Activated T-helper 9 cell treated with anti-CD3 and anti-CD28 coated beads, Interleukin-2, amount 50 U/mL, for 16 hours (primary cell): ENCODE data around the gene SNF8.

Experiments used
- DNase-seq: peaks from one replicate; pipeline ENCODE4 v3.0.0-alpha.2; 2020; ENCODE audit warnings: low read depth

SNF8 gene

DNA sequence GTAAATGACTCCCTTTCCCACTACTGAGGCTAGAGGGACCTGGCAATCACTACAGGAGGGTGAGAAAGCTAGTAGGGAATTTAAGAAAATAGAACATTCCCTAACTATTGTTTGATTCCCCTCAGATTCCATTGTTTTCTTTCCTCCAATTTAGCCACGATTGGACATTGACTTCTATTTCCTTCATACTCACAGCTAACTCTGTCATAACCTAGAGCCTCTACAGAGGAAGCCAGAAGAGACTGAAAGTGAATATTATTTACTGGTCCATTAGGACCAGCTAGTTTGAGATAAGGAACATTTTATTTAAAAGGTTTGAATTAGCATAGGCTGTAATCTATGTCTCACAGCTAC, 14.9 kb downstream of the SNF8 start:
- DNase-seq = no peak

DNA sequence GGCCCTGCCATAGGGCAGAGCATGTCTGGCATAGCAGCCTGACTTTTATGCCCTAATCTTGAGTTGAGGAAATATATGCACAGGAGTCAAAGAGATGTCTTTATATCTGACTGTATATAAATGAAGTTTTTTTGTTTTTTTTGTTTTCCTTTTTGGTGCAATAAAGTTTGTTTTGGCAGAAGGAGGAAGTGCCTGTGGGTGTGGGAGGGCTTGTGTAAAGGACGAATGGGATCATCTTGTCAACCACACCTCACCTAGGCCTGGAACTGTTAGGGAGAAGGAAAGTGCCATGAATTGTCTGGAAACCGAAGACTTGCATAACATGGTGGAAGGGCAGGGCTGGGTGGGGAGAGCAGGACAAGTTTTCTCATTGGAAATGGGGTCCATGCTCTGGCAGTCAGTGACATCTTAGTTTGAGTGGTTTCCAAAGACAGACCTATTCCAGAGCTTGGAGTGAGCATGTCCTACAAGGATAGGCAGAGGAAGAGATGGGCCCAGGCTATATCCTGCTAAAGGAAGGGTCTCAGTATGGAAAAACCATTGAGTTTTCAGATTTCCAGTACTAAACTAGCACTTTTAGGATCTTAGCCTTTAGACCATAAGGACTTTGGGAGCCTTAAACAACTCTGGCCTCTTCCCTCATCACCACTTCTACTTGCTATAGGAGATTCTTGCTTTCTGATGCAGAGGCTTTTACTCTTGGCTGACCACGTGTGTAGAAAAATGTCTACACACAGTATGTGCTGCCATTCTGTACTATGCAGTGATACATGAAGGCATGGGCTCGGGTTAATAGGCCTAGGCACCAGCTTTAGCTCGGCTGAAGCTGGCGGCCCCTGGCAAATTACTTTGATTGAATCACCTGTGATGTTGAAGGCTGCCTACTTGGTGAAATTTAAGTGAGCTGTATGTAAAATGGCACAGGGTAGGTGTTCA, 15.5 kb downstream of the SNF8 start:
- no peak for DNase-seq

DNA sequence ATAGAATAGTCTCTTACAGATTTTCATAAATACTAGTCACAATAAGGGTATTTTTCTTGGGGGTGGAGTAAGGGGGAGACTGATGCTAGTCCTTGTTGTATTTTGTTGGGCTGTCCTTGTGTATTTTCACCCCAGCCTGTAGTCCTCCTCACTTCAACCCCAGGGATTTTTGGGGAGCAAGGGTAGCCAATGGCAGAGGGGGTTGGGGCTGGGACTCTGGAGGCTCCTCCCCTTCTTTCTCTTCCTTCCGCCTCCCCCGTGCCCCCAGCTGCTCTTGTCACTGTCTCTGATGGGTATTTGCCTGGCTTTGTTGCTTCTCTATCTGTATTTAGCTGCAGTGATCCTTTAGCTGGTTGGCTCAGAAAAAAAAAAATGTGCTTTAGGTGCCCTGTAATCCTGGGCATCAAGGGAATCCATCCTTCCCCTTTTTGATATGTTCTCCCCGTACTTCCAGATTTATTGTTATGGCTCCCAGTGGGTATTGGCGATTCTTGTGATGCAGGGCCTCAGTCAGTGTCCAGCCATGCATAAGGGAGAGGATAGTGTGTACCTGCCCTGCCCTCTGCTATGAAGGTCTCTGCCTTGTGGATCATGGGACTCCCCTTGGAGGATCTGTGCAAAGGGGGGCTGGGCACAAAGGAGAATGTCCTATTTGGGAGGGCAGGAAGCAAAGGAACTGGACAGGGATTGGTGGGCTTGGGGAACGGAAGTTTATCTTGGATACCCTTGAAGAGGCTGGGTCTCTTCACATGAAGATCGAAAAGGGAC, 16.5 kb downstream of the SNF8 start:
- no peak for DNase-seq

DNA sequence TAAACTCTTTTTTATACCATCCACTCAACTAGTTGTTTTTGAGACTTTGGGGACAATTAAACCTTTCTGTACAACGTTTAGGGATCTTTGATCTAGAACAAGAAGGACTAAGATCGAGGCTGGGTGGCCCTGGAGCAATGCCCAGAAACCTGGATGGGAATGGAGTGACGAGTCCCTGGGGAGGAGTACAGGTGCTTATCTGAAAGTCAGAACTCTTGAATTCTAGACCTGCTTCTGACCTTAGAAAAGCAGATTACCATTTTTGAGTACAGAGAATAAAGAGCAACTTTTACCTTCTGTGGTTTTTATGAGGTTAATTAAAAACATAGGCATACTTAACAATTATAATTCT, 18.7 kb downstream of the SNF8 start:
- no peak for DNase-seq

DNA sequence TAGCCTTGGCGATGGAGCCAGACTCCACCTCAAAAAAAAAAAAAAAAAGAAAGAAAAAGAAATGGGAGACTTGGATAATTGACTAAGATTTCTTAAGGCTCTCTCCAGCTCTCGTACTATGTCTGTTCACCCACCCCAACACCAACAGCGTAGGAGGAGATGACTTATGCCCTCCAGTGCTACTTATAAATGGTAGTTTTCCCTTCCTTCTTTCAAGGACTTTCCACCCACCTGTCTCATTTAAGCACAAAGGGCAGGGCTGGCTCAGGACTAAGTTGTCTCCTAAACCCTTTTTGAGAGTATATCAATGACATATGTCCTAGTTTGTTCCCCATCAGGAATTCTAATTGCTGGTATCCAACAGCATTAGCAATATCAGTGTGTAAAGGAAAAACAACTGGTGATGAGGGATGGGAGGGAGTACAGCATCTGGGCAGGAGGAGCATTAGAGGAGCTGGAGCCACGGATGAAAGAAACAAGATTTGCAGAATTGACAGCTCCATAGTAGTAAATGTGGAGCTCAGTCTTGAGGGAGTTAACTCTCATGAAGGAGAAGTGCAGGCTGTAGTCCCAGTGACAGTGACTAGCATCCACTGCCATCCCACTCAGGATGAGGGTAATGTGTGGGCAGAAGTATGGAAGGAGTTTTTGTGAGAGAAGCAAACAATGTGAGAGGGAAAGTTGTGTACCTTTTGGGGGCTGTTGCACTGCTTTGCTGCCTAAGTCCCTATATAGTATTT, 19.2 kb downstream of the SNF8 start:
- no peak for DNase-seq

DNA sequence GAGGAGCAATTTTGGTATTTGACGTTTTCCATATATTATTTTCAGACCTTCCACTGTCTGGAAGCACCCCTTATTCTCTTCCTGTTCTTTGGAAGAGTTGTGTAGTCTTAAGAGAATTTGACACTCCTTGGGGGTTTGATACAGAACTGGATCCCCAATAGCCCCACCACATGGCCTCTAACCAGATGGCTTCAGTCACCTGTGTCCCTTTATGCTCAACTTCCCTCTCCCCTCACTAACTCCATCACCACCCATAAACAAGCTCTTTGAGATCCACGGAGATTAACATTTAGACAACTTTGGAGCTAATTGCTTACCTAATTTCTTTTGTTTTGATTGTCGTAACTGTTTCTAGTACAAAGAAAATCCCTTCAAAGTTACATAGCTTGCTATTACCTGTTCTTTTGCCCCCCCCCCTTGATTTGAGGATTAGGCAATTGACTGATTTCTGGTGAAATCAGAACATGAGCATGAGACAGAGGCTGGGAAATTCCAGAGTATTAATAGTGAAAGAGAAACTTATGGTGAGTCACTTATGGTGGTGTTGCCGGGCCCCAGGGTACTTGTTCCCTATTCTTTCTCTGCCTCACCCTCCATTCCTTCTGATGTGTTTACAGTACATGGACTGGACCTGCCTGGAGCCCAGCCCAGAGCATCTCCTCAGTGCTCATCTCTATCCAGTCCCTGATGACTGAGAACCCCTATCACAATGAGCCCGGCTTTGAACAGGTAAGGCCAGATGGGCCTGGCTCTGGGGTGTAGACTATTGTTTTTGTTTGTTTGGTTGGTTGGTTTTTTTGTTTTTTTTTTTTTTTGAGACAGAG, 29.0 kb downstream of the SNF8 start:
- peak; percentile 52 for DNase-seq

DNA sequence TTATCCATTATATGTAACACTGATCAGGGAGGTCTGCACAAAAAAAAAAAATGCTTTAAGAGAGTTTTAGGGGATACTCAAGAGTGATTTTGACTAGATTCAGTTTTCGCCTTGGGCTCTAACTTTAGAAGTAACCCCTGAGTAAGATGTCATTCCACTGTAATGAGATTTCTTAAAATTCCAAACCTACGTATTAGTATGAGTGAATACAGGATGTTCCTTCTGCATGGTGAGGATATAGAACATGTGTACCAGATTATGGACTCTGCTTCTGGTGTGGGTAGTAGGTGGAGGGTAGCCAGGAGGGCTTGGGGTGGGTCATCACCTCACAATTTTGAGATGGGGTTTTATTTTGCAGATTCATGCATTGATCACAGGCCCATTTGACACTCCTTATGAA, 32.2 kb downstream of the SNF8 start:
- no peak for DNase-seq

DNA sequence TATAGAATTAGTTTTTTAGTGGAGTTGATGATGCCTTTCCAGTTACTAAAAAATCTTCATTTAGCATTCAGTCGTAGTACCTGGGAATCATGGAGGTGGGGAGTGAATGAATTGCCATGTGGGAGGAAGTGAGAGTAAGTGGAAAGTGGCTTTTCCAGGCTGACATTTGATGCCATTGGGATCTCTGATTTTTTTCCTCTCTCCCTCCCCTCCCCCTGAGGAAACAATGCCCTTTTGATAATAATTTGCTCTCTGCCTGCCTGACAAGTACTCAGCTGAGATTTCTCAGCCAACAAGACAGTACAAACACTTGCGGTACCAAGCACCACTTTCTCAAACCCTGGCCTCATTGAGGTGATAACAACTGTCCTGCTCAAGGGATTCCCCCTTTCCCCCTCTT, 34.3 kb downstream of the SNF8 start:
- no peak for DNase-seq

DNA sequence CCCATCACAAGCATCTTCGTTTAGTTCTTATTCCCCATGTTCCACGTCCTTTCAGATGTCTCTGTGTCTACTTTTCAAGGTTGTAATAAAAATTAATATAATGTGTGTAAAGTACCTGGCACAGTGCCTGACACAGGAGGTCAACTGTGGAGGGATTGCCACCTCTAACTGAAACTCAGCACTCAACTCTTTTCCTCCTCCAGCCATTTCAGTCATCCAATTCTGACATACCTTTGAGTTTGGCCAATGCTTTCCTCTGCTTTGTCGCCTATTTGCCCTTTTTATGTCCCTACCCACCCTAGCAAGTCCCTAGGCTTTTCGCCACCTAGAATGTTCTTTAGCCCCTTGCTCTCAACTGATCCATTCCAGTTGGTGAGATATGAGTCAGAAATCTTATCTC, 34.9 kb downstream of the SNF8 start:
- DNase-seq = no peak

DNA sequence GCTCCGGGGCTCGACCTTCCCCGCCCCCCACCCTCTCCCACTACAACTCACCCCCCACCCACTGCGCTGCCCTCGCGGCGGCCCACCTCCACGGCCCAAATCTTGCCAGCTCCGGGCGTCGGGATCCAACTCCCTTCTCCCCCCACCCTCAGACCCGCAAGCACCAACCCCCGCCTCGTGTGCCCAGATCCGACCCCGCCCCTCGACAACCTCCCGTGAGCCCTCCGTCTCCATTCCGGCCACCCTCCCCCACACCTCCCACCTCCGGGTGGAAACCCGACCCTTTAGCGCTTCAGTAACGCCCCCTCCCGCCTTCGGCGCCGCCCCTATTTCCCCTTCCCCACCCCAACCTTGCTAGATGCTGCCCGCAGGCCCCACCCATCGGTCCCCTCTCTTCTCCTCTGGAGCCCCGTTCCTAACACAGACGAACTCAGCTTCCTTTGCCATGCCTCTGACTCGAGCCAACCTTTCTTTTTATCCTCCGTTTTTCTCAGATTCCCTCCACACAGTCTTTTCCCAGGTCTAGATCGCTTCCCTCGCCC, 35.7 kb downstream of the SNF8 start:
- peak; percentile 84 for DNase-seq

DNA sequence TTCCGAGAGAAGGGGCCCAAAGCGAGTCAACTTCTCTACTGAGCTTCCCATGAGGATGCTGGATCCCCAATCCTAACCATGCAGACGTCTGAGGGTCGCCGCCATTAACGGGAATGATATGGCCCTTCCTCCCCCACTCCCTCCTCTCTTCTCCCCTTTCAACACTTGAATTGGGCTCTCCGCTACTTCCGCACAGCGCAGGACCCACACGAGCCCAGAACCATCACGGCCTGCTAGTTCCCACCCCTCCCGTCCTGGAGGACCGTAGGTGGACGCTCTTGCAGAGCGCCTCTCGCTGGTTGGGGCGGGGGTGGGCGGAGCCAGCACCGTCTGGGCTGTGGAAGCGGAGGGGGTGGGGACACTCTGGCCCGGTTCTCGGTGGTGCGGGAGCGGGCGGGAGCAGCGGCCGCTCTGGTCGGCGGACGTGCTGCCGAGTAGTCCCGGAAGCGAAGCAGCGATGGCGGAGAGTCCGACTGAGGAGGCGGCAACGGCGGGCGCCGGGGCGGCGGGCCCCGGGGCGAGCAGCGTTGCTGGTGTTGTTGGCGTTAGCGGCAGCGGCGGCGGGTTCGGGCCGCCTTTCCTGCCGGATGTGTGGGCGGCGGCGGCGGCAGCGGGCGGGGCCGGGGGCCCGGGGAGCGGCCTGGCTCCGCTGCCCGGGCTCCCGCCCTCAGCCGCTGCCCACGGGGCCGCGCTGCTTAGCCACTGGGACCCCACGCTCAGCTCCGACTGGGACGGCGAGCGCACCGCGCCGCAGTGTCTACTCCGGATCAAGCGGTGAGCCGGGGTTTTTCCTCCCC, 36.4 kb downstream of the SNF8 start, which contains the start of gene UBE2Z:
UBE2Z (plus strand) TSS at position 361 of the 797 bp plus-strand sequence; CDS start at position 458, 97 bp downstream.
- peak; percentile 86 for DNase-seq

DNA sequence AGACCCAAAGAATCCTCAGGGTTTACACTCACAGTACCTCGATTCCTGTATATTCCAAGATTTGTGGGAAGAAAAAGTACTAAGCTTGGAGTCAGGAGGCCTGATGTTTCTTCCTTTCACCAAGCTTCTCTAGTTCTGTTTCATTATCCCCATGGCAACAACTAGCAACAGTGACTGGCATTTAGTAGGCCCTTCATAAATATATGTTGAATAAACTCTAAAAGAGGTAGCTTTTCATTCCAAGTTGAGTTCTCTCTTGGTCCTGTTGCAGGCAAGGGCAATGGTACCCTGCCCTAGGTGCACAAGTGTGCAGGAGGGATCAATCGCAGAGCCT, 37.0 kb downstream of the SNF8 start:
- no peak for DNase-seq

DNA sequence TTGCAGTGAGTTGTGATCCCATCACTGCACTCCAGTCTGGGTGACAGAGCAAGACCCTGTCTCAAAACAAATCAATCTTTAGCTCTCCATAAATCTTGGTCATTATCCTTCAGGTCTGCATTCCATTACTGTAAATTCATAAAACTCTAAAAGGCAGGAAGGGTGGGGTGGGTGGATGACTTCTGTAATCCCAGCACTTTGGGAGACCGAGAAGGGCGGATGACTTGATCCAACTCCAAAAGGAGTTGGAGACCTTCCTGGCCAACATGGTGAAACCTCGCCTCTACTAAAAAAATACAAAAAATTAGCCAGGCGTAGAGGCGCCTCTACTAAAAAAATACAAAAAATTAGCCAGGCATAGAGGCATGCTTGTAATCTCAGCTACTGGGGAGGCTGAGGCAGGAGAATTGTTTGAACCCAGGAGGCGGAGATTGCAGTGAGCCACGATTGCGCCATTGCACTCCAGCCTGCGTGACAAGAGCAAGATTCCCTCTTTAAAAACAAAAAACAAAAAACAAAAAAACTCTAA, 38.6 kb downstream of the SNF8 start:
- DNase-seq = no peak

DNA sequence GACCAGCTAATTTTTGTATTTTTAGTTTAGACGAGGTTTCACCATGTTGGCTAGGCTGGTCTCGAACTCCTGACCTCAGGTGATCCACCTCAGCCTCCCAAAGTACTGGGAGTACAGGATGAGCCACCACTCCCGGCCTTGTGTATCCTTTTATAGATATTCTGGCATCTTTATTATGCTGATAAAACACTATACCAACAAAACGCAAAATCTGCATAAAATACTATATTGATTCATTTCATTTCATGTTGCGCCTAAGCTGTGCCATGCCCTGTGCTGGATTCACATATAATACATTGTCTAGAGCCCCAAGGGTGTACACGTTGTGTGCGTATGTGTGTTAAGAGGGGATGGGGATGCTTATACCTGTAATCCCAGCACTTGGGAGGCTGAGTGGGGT, 40.2 kb downstream of the SNF8 start:
- no peak for DNase-seq

DNA sequence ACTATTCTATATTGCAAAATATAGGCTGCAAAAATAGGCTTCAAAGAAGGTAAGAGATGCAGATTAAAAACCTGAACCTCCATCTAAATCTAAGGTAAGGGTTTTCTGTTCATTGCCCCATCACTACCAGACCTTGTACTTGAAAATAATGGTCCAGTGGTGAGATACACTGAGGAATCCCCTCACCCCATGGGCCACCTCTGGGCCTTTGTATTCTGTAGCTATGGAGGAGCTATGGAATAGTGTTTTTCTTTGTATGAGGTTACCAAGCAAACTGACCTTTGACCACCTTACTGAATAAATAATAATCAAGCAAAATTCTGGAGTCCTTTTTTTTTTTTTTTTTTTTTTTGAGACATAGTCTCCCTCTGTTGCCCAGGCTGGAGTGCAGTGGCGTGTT, 41.2 kb downstream of the SNF8 start:
- DNase-seq = no peak

DNA sequence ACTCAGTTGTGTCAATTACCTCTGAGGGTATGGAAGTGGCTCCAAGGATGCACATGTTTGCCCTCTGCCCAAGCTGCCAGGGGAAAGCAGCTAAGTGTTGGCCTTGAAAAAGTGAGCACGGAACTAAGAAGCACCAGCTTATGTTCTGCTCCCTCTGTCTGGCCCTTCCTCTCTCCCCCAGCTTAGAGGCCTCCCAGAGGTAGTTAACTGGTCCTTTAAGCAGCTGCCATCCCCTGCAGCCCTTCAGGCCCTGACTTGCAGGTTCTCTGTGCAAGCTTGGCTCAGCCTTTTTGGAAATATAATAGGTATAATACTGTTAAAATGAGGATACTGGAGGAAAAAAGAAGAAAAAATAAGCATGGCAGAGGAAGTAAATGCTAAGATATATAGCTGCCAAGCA, 43.4 kb downstream of the SNF8 start:
- no peak for DNase-seq

DNA sequence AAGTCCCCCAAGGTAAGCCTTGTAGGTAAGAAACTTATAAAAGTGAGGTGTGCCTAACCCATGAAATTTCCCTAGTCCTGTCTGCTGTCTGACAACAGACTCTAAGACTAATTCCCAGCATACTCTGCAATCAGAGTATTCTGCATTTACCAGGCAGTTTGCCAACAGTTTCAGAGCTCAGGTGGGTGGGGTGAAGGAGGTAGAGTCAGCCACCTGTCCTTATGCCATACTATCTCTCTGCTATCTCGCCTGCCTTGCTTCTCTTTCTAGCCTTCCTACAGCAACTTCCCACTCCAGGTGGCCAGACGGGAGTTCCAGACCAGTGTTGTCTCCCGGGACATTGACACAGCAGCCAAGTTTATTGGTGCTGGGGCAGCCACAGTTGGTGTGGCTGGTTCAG, 49.8 kb downstream of the SNF8 start:
- DNase-seq = no peak

DNA sequence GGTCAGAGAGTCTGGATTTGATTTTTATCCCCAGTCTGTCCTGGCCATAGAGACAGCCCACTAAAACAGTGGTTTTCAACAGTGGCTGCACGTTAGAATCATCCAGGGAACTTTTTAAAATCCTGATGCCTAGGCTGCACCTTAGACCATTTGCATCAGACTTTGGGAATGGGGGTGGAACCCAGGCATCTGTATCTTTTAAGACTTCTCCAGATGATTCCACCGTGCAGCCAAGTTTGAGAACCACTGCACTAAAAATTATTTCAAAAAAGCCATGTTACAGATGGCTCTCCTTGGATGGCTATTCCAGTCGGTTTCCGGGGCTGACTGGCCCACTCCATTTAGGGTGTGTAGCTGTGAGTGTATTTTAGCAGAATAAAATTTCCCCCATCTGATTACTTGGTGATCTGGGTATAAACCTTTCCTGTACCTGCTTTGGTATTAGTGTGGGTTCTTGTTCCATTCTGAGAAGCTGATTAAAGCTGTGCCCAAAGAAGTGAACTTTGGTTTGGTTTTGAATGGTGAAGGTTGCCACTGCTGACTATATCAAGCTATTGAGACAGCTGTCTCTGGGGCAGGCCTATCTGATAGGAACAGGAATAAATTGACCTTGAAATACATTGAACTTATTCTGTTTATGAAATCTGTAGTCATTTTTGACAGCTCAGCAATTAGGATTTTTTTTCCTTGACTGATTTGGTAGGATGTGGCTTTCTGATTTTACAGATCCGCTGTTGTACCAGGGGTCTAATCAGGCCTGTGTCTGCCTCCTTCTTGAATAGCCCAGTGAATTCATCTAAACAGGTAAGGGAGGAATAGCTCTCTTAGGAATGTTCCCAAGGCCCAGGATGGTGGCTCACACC, 50.8 kb downstream of the SNF8 start:
- DNase-seq = no peak

DNA sequence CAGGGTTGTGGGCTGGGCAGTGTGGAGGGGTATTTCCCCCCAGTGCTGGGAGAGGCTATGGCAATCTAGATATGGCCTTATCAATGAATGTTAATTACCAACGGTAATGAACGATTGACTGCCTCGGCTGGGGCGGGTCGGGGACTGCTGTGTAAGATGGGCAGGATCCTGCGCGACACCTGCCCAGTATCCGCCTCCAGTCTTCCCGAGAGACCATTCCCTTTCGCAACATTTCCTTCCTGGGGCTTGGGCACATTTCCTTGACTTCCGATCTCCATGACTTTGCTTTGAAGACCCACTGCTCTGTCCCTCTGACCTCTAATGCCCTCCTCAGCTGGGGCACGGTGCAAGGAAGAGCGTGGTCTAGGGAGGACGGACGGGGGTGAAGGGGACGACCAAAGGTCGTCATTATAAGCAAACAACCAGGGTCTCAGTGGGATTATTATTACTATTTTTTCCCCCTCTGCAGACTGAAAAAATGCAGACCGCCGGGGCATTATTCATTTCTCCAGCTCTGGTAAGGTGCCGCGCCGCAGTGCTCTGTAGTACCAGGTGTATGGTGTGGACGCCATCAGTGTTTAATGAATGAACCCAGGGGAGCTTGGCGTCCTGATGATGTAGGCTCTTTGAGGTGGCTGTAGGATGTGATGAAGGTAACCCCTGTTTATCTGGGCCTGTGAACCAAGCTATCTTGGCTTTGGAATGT, 51.5 kb downstream of the SNF8 start:
- DNase-seq = no peak
